GM18511 (cell line): ENCODE data around the gene DGCR8.

ENCODE experiments used
- ATAC-seq: cut with Tn5 transposase; IDR thresholded peaks from one replicate; pipeline ENCODE4 v1.9.1; 2021; ENCODE audit warnings: mild to moderate bottlenecking, moderate library complexity; ENCODE audit not compliant: unreplicated experiment

Gene DGCR8

GRCh38 chr22:20121856-20122415 lies 41.9 kb downstream of the DGCR8 start:
- ATAC-seq, result no peak

DNA sequence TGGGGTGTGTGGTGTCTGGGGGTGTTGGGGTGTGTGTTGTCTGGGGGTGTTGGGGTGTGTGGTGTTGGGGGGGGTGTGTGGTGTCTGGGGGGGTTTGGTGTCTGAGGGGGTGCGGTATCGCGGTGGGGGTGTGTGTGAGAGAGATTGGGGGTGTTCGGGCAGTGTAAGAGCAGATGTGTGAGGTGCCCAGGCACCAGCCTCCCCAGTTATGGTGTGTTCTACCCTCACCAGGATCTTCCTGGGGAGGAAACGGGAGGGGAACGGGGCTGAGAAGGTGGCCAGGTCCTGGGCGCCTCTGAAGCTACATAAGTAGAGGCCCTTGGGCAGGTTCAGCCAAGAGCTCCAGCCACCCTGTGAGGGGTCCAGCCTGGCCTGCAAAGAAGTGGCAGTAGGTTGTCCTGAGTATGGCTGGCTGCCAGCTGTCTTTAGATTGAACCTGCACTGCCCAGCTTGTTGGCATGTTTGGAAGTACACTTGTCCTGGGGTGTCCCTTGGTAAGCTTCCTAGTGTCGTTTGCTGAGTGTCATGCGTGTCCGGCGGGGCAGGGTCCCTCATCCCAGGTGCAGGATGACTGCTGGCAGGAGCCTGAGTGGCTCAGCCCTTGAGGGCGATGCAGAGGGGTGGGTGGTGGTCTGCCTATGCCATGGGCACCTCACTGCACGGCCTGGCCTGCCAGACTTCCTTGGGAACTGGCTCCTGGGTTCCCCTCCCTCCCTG lies 43.5 kb downstream of the DGCR8 start:
- ATAC-seq, result no peak

DNA sequence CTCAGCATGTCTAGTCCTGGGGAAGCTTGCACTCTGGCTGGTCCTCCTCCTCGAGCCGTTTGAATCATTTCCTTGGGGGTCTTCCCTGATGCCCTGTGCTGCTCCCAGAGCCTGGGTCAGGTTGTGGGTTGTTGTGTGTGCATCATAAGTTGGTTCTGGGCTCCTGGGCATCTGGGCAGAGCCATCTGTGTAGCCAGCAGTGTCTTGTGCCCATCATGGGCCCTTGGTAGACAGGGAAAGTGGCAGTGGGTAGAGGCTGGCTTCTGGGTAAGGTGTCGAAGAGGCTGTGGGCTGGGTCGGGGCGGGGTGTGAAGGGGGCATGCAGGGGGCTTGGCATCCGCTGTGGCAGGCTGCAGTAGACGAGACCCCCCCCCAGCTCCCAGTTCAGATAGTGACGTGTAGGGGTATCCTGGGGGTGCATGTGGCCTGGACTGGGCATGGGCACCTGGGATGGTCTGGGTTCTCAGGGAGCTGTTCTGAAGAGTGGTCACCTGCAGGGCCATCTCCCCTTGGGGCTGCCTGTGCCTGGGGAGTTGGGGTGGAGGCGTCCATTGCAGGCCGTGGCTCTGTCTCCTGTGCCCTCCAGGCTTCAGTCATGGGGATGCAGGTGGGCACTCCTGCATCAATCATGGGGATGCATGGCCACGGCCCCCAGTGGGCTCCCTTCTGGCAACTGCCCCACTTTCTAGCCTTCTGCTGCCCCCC lies 44.2 kb downstream of the DGCR8 start:
- ATAC-seq, result no peak

DNA sequence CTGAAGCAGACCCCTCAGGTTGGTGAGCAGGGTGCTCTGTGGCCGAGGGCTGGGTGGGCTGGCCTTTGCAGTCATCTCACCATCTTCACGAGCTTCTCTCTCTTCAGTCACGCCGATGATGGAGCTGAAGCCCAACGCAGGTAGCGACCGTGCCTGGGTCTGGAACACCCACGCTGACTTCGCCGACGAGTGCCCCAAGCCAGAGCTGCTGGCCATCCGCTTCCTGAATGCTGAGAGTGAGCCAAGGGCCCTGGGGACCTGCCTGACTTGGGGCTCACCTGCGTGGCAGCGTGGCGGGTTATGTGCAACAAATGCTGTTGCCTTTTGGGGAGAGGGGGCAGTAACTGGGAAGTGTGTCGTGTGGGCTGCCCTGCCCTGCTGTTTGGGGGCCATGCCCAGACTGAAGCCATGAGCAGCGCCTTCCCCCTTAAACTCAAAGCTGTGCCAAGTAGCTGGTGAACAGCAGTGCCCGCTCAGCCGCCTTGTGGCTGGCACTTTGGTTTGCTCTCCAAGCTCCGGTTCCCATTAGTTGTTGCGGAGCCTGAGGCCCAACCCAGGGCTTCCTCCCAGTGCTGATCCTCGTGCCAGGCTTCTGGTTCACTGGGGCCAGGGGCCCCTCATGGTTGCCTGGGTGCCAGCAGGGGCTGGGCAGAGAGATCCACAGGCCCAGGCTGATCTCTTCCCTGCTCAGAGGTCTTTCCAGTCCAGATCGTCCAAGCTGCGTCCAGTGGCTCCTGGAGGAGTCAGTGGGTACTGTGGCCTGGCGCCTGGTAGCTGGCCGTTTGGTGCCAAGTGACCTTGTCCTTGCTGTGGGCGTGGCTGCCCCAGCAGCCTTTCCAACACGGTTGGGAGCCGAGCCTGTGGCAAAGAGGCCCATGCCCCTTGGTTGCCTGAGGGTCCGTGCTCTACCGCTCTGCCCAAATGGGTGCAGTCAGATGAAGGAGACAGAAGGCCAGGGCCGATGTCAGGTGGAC lies 45.4 kb downstream of the DGCR8 start:
- ATAC-seq, result no peak

GRCh38 chr22:20126284-20127029 lies 46.4 kb downstream of the DGCR8 start:
- no peak for ATAC-seq

GRCh38 chr22:20127318-20127868 lies 47.4 kb downstream of the DGCR8 start:
- no peak for ATAC-seq

DNA sequence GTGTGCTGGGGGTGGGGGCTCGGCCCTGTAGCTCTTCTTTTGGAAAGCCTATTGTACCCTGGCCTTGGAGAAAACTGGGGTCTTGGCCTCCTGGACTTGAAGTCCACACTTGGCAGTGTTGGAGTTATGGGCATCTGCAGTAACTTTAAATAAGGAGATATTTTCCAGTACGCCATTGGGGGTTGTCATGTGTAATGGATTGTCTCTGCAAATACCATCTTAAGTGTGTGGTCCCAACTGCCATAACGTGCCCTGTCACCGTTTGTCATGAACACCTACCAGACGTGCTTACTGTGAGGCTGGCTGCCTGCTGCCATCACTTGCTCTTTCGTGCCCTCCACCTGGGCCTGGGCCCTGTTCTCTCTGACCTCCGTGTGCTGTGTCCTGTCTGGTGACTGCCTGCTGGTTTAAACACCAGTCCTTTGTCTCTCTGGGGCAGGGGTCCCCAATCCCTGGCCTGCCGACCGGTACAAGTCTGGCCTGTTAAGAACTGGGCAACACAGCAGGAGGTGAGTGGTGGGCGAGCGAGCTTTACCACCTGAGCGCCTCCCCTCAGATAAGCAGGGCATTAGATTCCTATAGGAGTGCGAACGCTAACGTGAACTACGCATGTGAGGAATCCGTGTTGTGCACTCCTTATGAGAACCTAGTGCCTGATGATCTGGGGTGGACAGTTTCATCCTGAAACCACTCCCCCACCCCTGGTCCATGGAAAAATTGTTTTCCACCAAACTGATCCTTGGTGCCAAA lies 48.0 kb downstream of the DGCR8 start:
- no peak for ATAC-seq

DNA sequence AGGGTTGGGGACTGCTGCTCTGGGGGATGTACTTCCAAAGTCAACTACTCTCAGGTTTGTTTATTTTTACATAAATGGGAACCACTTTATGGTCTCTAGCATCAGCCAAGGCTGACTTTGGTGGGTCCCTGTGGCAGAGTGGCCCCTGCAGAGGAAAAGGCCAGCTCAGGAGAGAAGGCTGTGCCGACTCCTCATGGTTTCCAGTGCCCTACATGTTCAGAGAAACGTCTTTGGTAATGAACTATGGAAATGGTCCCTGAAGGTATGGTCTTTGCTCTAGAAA lies 48.5 kb downstream of the DGCR8 start:
- no peak for ATAC-seq

GRCh38 chr22:20128902-20129746 lies 49.1 kb downstream of the DGCR8 start:
- ATAC-seq, result no peak

GRCh38 chr22:20129747-20130014 lies 49.6 kb downstream of the DGCR8 start:
- ATAC-seq, result no peak

- no peak for ATAC-seq
Measured at GRCh38 chr22:20130319-20130718, 50.3 kb downstream of the DGCR8 start.

GRCh38 chr22:20130731-20131596 lies 50.9 kb downstream of the DGCR8 start:
- peak; percentile 67 for ATAC-seq

GRCh38 chr22:20131597-20131858 lies 51.5 kb downstream of the DGCR8 start, which contains the start of gene ZDHHC8:
ZDHHC8 (plus strand) TSS chr22:20131804; CDS start chr22:20131948, 144 bp downstream.
- ATAC-seq, result peak; percentile 65

GRCh38 chr22:20131859-20132685 lies 52.0 kb downstream of the DGCR8 start:
- ATAC-seq, result peak; percentile 9

GRCh38 chr22:20132686-20133246 lies 52.7 kb downstream of the DGCR8 start:
- no peak for ATAC-seq

GRCh38 chr22:20133930-20134549 lies 54.0 kb downstream of the DGCR8 start:
- ATAC-seq, result no peak
